ENCODE data around the gene GIMAP2.
"Not testable (repeated sequence)": the region's sequence is repeated elsewhere in the genome, so short reads cannot be mapped to it uniquely, and the experiment has no call there.

Gene GIMAP2

DNA sequence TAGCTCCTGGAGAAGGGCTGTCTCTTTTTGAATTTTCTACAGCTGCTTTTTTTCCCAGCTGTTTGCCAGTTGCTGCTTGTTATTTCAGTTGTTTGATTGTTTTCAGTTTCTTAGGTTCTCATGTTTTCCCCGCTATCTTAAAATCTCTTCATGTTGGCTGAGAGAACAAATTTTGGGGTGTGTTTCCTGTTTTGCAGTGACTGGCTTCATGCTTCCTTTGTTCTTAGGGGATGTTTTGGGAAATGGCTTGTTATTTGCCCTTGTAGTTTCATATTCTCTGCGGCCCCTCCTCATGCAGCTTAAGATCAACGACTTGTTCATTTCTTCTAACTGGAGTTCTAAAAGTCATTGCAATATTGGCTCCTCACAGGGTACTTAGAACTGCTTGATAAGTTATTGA is 8.7 kb upstream of the GIMAP2 start:
- DNase-seq (ENCODE audit: low spot score) = not testable (repeated sequence)

DNA sequence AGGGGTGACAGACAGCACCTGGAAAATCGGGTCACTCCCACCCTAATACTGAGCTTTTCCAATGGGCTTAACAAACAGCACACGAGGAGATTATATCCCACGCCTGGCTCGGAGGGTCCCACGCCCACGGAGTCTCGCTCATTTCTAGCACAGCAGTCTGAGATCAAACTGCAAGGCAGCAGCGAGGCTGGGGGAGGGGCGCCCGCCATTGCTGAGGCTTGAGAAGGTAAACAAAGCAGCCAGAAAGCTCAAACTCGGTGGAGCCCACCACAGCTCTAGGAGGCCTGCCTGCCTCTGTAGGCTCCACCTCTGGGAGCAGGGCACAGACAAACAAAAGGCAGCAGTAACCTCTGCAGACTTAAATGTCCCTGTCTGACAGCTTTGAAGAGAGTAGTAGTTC is 6.9 kb upstream of the GIMAP2 start:
- not testable (repeated sequence) for DNase-seq (ENCODE audit: low spot score)

DNA sequence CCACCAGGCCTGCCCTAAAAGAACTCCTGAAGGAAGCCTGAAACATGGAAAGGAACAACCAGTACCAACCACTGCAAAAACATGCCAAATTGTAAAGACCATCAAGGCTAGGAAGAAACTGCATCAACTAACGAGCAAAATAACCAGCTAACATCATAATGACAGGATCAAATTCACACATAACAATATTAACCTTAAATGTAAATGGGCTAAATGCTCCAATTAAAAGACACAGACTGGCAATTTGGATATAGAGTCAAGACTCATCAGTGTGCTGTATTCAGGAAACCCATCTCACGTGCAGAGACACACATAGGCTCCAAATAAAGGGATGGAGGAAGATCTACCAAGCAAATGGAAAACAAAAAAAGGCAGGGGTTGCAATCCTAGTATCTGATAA is 5.1 kb upstream of the GIMAP2 start:
- DNase-seq (ENCODE audit: low spot score) = not testable (repeated sequence)

DNA sequence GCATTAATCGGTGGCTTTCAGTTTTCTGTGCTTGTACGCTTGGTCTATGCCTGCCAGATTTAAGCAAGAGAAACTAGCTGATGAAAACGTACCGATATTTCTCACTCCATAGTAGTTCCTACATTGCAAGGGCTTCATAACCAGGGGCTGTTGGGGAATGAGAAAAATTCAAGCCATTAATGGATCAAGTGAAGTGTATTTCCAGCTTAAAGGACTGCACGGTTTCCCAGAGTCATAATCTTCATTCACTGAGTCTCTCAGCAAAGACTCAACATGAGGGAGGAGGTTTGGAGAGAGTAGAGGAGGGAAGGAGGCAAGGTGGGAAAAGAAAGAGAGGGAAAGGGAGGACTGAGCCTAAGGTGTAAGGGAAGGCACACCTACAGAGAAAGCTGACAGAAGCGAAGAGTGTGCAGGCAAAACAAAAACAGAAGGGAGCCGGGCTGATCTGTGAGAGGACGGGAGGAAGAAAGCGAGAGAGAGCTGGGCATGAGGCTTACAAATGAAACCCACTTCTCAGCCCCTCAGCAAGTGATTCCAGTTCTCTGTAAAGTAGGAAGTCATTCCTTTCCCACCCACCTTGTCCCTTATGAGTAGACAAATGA is 625 bp downstream of the GIMAP2 start:
- no peak for DNase-seq (ENCODE audit: low spot score)

DNA sequence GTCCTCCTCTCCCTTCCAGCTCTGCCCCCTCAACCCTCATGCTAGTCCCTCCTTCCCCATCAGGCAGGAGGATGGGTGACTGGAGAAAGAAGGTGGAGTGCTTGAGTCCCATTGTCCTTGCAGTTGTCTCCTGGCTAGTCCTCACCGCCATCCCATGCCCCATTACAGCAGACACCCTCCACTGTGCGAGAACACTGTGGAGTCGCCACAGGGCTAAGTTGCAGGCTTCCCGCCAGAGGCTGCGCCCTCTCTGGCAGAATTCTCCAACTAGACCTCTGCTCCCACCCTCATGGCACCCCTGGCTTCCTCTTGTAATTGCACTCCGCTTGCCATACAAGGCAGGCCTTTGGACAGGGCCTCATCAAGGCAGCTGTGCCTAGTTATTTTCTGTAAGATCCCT is 3.1 kb downstream of the GIMAP2 start:
- no peak for DNase-seq (ENCODE audit: low spot score)

DNA sequence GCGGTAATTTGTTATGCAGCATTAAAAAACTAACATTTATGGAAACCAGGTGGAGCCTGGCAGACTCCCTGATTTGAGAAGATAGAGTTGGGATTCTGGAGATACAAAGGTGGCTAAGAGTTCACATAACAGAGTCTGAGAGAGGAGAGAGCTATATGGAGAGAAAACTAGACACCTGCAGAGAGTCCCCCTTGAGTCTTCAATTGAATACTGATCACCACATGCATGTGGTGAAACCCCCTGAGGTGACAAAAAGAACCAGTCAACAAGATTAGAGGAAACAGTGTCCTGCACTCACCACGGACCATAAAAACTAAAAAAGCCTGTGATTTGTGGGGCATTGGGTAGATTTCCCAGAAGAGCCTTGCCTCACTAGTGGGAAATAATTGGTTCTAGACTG is 10.1 kb downstream of the GIMAP2 start:
- DNase-seq (ENCODE audit: low spot score) = no peak

DNA sequence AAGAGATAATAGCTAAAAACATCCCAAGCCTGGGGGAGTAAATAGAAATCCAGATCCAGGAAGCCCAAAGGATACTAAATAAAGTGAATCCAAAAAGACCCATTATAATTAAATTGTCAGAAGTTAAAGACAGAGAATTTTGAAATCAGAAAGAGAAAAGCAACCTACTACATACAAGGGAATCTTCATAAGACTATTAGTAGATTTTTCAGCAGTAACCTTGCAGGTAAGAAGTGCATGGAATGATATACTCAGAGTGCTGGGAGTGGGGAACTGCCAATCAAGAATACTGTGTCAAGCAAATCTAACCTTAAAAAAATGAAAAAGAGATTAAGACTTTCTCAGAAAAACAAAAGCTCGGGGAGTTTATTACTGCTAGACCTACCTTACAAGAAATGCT is 17.7 kb downstream of the GIMAP2 start:
- no peak for DNase-seq (ENCODE audit: low spot score)

DNA sequence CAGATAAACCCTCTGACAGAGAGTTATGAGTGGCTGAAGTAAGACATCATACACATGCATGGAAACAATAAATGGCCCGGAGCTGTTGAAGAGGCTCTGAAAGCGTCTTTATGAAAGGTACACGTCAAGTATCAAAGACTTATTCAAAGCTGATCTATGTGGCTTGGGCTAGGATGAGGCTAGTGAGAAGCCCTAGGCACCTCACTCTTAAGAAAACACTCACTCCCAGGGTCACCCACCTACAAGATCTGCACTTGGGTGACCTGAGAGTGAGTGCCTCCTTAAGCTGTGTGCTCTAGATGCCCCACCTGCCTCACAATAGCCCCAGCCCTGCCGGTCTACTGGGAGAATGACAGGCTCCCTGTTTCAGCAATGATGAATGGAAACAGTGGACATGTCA is 29.8 kb downstream of the GIMAP2 start:
- DNase-seq (ENCODE audit: low spot score) = no peak

DNA sequence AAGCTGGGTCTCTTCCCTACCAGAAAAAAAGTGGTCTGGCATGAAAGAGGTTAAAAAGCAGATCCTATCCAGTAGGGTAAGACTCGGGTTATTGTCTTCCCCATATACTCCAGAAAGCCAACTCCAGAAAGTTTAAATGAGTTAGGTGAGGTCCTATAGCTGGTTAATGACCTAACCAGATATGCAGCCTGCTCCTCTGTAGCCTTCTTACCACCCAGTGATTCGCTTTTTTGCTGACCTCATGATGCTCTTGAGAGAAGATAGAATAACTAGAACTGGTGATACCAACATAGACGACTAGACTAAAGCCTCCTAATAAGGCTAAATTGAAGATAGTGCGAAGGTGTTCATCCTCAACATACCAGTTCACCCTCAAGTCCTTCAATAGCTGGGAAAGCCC is 30.2 kb downstream of the GIMAP2 start:
- no peak for DNase-seq (ENCODE audit: low spot score)

DNA sequence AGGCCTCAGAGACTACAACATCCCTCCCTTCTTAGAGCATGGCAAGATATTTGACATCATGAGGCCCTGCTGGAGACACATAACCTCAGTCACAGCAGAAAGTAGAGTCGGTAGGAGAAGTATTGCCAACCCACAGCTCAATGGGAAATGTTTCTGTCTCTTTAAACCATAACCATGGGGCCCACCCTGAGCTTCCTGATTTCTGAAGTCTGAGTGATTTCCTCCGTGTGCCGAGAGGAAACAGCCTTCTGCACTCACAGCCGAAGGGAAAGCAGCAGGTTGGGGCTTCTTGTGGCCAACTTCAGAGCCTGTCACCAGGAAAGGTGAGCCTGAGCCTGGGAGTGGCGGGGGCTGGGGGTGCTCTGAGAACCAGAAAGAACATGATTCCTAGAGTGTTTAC is 30.9 kb downstream of the GIMAP2 start, which contains the start of gene GIMAP1:
Gene GIMAP1, plus strand, starts transcription at position 246 of the 400 bp plus-strand sequence. CDS start 2,435 bp downstream, outside the sequence.
- DNase-seq (ENCODE audit: low spot score) = no peak

DNA sequence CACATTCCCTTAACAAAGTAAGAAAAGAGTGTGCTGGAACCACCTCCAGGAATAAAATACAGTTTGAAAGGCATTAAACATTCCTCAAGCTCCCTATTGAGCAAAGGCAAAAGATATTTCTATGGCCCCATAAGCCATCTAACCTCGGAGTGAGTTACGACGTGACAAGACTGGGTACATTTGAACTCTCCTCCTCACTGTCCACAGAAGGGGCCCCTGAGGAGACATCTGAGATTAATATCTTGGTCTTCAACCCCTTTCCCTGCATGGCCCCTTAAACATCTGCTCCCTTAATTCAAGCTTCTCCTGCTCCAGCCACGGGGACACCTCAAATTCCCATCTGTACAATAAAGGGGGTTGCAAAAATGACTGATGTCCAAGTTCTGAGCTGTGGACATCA is 31.4 kb downstream of the GIMAP2 start:
- no peak for DNase-seq (ENCODE audit: low spot score)

DNA sequence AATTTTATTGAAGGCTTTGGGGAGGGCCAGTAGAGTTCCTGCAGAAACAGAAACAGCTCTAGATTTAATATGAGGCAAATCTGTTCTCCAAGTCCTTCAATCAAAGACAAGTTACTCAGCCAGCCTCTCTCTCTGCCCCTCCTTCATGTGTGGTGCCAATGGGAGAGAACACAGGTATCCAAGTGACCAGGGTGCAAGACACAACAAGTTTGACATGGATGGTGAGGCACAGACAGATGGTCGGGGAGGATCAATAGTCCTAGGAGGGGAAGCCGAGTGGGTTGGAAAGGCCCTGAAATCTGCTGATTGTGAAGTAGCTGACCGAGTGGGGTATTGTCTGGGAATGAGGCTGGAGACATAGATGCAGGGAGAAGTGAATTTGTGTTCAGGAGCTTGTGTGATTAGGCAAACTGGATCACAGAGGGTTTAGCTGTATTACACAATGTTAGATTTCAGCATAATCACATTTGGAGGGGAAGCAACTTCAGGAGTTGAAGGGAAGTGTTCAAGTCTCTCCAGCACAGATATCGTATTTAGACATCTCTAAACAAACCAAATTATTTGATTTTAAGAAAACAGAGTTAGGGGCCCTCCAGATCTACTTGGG is 32.4 kb downstream of the GIMAP2 start:
- no peak for DNase-seq (ENCODE audit: low spot score)

DNA sequence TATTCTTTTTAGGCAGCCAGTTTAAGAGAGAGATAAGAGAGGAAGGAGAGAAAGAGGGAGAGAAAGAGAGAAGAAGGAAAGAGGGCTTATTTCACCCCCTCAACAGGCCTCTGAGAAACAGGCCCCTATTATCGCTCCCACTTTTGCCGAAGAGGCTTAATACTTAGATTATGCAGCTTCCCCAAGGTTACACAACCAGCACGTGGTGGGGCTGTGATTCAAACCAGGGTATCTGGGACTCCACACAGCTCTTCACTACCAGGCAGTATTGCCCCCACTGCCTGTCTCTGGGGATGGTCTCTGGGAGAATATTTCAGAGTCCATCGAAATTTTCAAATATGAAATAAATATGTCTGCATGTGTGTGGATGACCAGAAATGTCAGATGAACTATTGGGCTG is 33.9 kb downstream of the GIMAP2 start:
- DNase-seq (ENCODE audit: low spot score) = no peak

DNA sequence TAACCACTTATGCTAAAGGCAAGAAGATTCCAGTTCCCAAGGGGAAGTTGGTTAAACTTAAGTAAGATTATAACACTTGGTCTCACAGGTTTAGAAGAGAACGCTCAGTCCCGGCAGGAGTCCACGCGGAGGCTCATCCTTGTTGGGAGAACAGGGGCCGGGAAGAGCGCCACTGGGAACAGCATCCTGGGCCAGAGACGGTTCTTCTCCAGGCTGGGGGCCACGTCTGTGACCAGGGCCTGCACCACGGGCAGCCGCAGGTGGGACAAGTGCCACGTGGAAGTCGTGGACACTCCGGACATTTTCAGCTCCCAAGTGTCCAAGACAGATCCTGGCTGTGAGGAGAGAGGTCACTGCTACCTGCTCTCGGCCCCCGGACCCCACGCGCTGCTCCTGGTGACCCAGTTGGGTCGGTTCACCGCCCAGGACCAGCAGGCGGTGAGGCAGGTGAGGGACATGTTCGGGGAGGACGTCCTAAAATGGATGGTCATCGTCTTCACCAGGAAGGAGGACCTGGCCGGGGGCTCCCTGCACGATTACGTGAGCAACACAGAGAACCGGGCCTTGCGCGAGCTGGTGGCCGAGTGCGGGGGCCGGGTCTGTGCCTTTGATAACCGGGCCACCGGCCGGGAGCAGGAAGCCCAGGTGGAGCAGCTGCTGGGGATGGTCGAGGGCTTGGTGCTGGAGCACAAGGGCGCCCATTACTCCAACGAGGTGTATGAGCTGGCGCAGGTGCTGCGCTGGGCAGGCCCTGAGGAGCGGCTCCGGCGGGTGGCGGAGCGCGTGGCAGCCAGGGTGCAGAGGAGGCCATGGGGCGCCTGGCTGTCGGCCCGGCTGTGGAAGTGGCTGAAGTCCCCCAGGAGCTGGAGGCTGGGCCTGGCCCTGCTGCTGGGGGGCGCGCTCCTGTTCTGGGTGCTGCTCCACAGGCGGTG is 34.7 kb downstream of the GIMAP2 start:
- DNase-seq (ENCODE audit: low spot score) = no peak

DNA sequence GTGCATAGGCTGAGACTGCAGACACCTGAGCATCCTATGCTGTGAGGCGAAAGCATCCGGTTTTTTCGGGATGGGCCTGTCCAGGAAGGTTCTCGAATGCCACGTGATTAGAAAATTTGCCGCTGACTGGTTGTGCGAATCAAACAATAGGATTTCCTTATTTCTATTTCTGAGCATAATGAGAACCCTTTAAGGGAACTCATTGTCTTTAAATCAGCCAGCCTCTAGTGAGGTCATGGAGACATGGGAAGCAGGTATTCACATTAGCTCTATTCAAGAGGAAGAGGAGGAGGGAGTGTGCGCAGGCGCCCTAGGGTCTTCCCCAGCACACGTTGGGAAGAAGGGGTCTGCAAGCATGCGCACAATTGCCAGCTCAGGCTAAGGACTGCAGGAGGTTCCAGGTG is 36.5 kb downstream of the GIMAP2 start:
- DNase-seq (ENCODE audit: low spot score) = no peak

DNA sequence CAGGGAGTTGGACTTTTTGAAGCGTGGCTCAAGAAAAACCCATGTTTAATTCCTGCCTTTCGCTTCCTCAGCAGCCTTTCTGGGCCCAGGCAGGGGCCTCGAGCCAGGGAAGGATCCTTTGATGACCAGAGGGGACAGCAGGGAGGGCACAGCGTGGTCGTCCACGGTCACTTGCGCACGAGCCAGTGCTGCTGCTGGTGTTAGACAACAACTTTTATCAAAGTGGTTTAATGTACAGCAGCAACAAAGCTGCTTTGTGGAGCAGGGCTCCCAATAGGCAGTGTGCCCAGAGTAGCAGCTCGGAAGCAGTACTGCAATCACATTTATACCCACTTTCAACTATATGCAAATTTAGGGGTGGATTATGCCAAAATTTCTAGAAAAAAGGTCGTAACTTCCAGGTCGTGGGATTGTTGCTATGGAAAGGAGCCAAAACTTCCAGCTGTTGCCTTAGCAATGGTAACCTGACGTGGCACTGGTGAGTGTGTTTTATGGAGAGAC is 37.0 kb downstream of the GIMAP2 start:
- no peak for DNase-seq (ENCODE audit: low spot score)

DNA sequence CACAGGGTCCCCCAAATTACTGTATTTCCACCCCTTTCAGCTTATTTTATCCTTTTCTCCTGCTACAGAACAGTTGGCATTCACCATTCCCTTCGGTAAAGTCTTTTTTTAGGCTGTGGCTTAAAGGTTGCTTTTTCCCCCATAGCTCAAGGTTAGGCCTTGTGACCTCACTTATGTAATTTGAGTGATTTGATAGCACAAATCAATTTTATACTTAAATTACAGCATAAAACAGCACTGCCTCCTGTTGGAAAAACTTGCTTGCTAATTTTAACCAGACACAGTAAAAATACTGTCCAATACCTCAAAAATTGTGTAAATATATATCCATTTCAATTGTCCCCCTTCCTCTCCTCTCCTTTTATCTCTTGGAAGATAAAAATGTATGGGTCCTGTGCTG is 38.0 kb downstream of the GIMAP2 start:
- DNase-seq (ENCODE audit: low spot score) = no peak

DNA sequence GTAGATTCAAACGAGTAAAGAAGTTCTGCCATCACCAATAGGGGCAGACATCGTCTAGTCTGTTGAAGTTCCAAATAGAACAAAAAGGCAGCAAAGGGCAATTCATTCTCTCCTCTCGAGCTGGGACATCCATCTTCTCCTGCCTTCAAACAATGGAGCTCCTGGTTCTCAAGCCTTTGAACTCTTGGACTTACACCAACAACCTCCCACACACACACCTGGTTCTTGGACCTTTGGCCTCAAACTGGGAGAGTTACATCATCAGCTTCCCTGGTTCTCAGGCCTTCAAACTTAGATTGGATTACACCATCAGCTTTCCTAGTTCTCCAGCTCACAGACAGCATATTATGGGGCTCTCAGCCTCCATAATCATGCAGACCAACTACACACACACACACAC is 41.9 kb downstream of the GIMAP2 start:
- no peak for DNase-seq (ENCODE audit: low spot score)

DNA sequence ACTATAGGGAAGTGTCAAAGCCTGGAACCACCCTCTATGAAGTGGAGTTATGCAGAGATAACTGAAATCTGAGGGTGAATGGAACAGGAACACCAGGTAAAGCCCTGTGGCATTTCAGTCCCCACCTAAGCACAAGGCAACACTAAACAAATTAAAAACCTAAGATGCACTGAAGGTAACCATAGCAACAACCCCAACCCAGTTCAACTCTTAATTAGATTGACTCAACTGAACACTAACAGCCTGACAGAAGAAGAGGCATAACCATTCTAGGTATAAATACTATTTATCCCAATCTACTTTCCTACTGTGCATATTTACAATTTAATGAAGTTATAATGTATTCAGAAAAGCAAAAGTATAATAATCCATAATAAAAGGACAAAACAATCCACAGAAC is 42.5 kb downstream of the GIMAP2 start:
- DNase-seq (ENCODE audit: low spot score) = no peak

DNA sequence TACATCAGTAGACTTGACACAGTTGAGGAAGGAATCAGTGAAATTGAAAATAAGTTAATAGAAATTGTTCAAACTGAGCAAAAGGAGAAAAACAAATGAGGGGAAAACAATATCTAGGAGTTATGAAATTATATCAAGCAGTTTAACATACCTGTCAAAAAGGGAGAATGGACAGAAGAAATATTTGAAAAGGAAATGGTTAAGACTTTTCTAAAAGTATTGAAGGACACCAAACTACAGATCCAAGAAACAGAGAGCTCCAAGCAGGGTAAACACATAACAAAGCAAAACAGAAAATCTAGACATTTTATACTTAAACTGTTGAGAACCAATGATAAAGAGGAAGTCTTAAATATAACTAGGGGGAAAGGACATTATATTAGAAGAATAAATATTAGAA is 43.1 kb downstream of the GIMAP2 start:
- no peak for DNase-seq (ENCODE audit: low spot score)

DNA sequence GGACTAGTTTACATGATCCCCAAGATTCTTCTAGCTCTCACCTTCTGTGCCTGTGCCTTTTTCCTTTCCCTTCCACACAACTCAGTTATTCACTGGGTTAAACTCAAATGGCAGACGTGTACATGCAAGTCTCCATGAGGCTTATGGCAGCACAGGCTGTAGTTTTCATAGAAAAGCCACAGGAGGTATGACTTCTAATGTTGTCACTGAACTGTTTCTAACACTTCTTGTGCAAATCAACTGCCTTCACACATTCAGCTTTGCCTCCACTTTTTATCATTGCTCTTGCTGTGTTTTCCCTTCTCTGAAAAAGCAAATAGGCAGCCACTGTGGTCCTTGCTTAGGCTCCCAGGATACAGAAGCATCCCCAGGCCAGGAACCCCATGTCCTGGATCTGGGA is 46.4 kb downstream of the GIMAP2 start:
- no peak for DNase-seq (ENCODE audit: low spot score)

DNA sequence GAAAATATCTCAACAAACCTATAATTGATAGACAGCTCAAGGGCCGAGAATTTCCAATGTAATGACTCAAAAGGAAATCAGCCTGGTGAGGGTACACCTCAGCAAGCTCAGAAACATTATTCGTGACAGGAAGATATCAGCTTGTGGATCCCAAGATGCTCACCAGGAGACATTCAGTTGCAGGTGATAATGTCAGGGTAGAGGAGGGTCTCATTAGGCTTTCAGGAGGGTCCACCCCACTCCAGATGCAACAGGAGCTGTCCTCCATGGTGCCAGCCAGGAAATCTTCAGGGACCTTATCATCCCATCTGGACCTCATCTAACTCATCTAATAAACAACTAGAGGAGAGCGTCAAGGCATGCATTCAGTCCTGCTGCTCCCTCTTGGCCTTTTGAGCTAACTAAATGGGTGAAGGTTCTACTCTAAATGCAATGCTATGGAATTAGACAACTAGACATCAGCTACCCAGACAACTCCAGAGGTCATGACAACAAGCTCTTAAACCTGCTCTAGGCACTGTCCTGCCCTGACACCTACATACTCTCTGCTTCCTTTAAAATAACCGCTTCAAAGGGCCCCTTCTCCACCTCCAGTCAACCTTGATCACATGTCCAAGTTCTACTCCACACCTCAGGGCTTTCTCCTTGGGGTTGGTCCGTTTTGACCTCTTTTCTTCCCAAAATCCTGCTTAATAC is 47.4 kb downstream of the GIMAP2 start:
- DNase-seq (ENCODE audit: low spot score) = no peak
